ENCODE results near the gene HECTD3.

HECTD3 gene

GRCh38 chr1:45010855-45011811 is at the start of gene HECTD3:
Gene HECTD3 (minus strand): TSS chr1:45011324. CDS start chr1:45011257, 67 bp downstream.
- Mint-ChIP-seq H3K9me3 (ENCODE audit: low read depth) (no peaks in the 10 kb centered on the region), H3K27ac (peak within 1 kb of the TSS; percentile 89), H3K36me3 (peaks cover 4% of the 10 kb centered on the region), H3K4me1 (ENCODE audit: low read depth) (peaks cover 43% of the 10 kb centered on the region), H3K4me3 (peak within 1 kb of the TSS; percentile 88), H3K27me3 (no peaks in the 10 kb centered on the region)

- H3K4me1 Mint-ChIP-seq (ENCODE audit: low read depth) = no peaks in the 10 kb centered on the region
- H3K27me3 Mint-ChIP-seq = no peaks in the 10 kb centered on the region
- H3K9me3 Mint-ChIP-seq (ENCODE audit: low read depth) = no peaks in the 10 kb centered on the region
- peaks cover 7% of the 10 kb centered on the region for H3K36me3 Mint-ChIP-seq
- no peak overlapping the region for H3K4me3 Mint-ChIP-seq
- no peak overlapping the region for H3K27ac Mint-ChIP-seq
These were observed 48.7 kb upstream of the HECTD3 start for GRCh38 chr1:45059829-45060228.

GRCh38 chr1:45057542-45057941 is 46.4 kb upstream of the HECTD3 start:
- no peak overlapping the region for H3K27ac Mint-ChIP-seq
- H3K4me1 Mint-ChIP-seq (ENCODE audit: low read depth) = no peaks in the 10 kb centered on the region
- H3K36me3 Mint-ChIP-seq = peaks cover 7% of the 10 kb centered on the region
- no peaks in the 10 kb centered on the region for H3K27me3 Mint-ChIP-seq
- no peaks in the 10 kb centered on the region for H3K9me3 Mint-ChIP-seq (ENCODE audit: low read depth)
- H3K4me3 Mint-ChIP-seq = no peak overlapping the region

- Mint-ChIP-seq H3K36me3 (peaks cover 7% of the 10 kb centered on the region), H3K27ac (peak overlapping the region; percentile 83), H3K27me3 (no peaks in the 10 kb centered on the region), H3K9me3 (ENCODE audit: low read depth) (no peaks in the 10 kb centered on the region), H3K4me1 (ENCODE audit: low read depth) (peaks cover 17% of the 10 kb centered on the region), H3K4me3 (peak overlapping the region; percentile 77)
These were observed 40.1 kb upstream of the HECTD3 start for GRCh38 chr1:45051005-45051772.

GRCh38 chr1:45047032-45047431 is 35.9 kb upstream of the HECTD3 start:
- no peaks in the 10 kb centered on the region for H3K9me3 Mint-ChIP-seq (ENCODE audit: low read depth)
- peaks cover 17% of the 10 kb centered on the region for H3K4me1 Mint-ChIP-seq (ENCODE audit: low read depth)
- no peak overlapping the region for H3K4me3 Mint-ChIP-seq
- H3K27me3 Mint-ChIP-seq = no peaks in the 10 kb centered on the region
- H3K36me3 Mint-ChIP-seq = peaks cover 2% of the 10 kb centered on the region
- H3K27ac Mint-ChIP-seq = no peak overlapping the region

- Mint-ChIP-seq H3K4me3 (no peak overlapping the region), H3K4me1 (ENCODE audit: low read depth) (peaks cover 3% of the 10 kb centered on the region), H3K9me3 (ENCODE audit: low read depth) (no peaks in the 10 kb centered on the region), H3K27ac (no peak overlapping the region), H3K36me3 (peaks cover 5% of the 10 kb centered on the region), H3K27me3 (no peaks in the 10 kb centered on the region)
These were observed 33.8 kb upstream of the HECTD3 start for GRCh38 chr1:45044916-45045315.

- no peaks in the 10 kb centered on the region for H3K27me3 Mint-ChIP-seq
- H3K4me1 Mint-ChIP-seq (ENCODE audit: low read depth) = no peaks in the 10 kb centered on the region
- no peaks in the 10 kb centered on the region for H3K9me3 Mint-ChIP-seq (ENCODE audit: low read depth)
- no peak overlapping the region for H3K27ac Mint-ChIP-seq
- peaks cover 5% of the 10 kb centered on the region for H3K36me3 Mint-ChIP-seq
- H3K4me3 Mint-ChIP-seq = no peak overlapping the region
These were observed 32.0 kb upstream of the HECTD3 start for GRCh38 chr1:45043094-45043493.

- H3K27ac Mint-ChIP-seq = no peak overlapping the region
These were observed 29.2 kb upstream of the HECTD3 start for GRCh38 chr1:45040297-45040696.

GRCh38 chr1:45038661-45039364 is 27.7 kb upstream of the HECTD3 start:
- no peaks in the 10 kb centered on the region for H3K9me3 Mint-ChIP-seq (ENCODE audit: low read depth)
- H3K27me3 Mint-ChIP-seq = no peaks in the 10 kb centered on the region
- H3K4me1 Mint-ChIP-seq (ENCODE audit: low read depth) = peaks cover 2% of the 10 kb centered on the region
- H3K27ac Mint-ChIP-seq = no peak overlapping the region
- peaks cover 5% of the 10 kb centered on the region for H3K36me3 Mint-ChIP-seq
- no peak overlapping the region for H3K4me3 Mint-ChIP-seq

More at GRCh38 chr1:45040297-45040696, 29.2 kb upstream of the HECTD3 start:
- H3K4me1 Mint-ChIP-seq (ENCODE audit: low read depth) = peaks cover 2% of the 10 kb centered on the region
- H3K27me3 Mint-ChIP-seq = no peaks in the 10 kb centered on the region
- no peak overlapping the region for H3K4me3 Mint-ChIP-seq
- no peaks in the 10 kb centered on the region for H3K9me3 Mint-ChIP-seq (ENCODE audit: low read depth)
- H3K36me3 Mint-ChIP-seq = peaks cover 5% of the 10 kb centered on the region

- Mint-ChIP-seq H3K27me3 (no peaks in the 10 kb centered on the region), H3K9me3 (ENCODE audit: low read depth) (no peaks in the 10 kb centered on the region), H3K4me1 (ENCODE audit: low read depth) (peaks cover 5% of the 10 kb centered on the region), H3K27ac (no peak overlapping the region), H3K4me3 (no peak overlapping the region), H3K36me3 (peaks cover 5% of the 10 kb centered on the region)
These were observed 27.1 kb upstream of the HECTD3 start for GRCh38 chr1:45038240-45038639.

- no peak overlapping the region for H3K27ac Mint-ChIP-seq
- H3K9me3 Mint-ChIP-seq (ENCODE audit: low read depth) = no peaks in the 10 kb centered on the region
- H3K36me3 Mint-ChIP-seq = peaks cover 3% of the 10 kb centered on the region
- H3K27me3 Mint-ChIP-seq = no peaks in the 10 kb centered on the region
- H3K4me3 Mint-ChIP-seq = no peak overlapping the region
- H3K4me1 Mint-ChIP-seq (ENCODE audit: low read depth) = peaks cover 8% of the 10 kb centered on the region
These were observed 26.3 kb upstream of the HECTD3 start for GRCh38 chr1:45037456-45037855.

- H3K9me3 Mint-ChIP-seq (ENCODE audit: low read depth) = no peaks in the 10 kb centered on the region
These were observed 24.6 kb upstream of the HECTD3 start for GRCh38 chr1:45035631-45036301.

GRCh38 chr1:45033356-45033755 is 22.2 kb upstream of the HECTD3 start:
- no peak overlapping the region for H3K4me3 Mint-ChIP-seq
- H3K9me3 Mint-ChIP-seq (ENCODE audit: low read depth) = no peaks in the 10 kb centered on the region
- H3K36me3 Mint-ChIP-seq = peaks cover 7% of the 10 kb centered on the region
- H3K27ac Mint-ChIP-seq = no peak overlapping the region
- no peaks in the 10 kb centered on the region for H3K27me3 Mint-ChIP-seq
- H3K4me1 Mint-ChIP-seq (ENCODE audit: low read depth) = peaks cover 8% of the 10 kb centered on the region

More at GRCh38 chr1:45035631-45036301, 24.6 kb upstream of the HECTD3 start:
- Mint-ChIP-seq H3K4me3 (no peak overlapping the region), H3K27ac (no peak overlapping the region), H3K27me3 (no peaks in the 10 kb centered on the region), H3K36me3 (no peaks in the 10 kb centered on the region), H3K4me1 (ENCODE audit: low read depth) (peaks cover 8% of the 10 kb centered on the region)

GRCh38 chr1:45032837-45033236 is 21.7 kb upstream of the HECTD3 start:
- Mint-ChIP-seq H3K9me3 (ENCODE audit: low read depth) (no peaks in the 10 kb centered on the region), H3K36me3 (peaks cover 7% of the 10 kb centered on the region), H3K4me3 (no peak overlapping the region), H3K27ac (no peak overlapping the region), H3K4me1 (ENCODE audit: low read depth) (peaks cover 8% of the 10 kb centered on the region), H3K27me3 (no peaks in the 10 kb centered on the region)

All from activated naive CD8-positive, alpha-beta T cell (primary cell).